ENCODE results near the gene ZNF292. TPM values are rescaled to one million over a fixed set of nuclear protein-coding genes. Genes with fewer than 3 reads are reported as not detected.

Gene ZNF292
- total RNA-seq, 1 experiment from 2014 or later: 34.1 TPM

- Histone ChIP-seq H3K4me1 (replicated peaks; ENCODE audit: insufficient read depth) (peaks cover 16% of the 10 kb centered on the region), H3K36me3 (ENCODE audit: low read depth) (no peaks in the 10 kb centered on the region), H4K20me1 (ENCODE audit: insufficient read depth) (peaks cover 79% of the 10 kb centered on the region), H3K79me2 (ENCODE audit: low read depth) (peaks cover 95% of the 10 kb centered on the region), H3K27ac (no peak overlapping the region), H3K9me3 (ENCODE audit: insufficient read depth, low read depth) (no peaks in the 10 kb centered on the region), H3F3A (ENCODE audit: insufficient read depth, low read depth) (no peaks in the 10 kb centered on the region), H3K9me2 (ENCODE audit: insufficient read depth) (no peaks in the 10 kb centered on the region), H2AFZ (no peak overlapping the region), H3K4me3 (no peak overlapping the region), H3K27me3 (ENCODE audit: insufficient read depth, low read depth) (no peaks in the 10 kb centered on the region), H3K4me2 (no peak overlapping the region)
- CTCF ChIA-PET: no interaction called here
- no TSS peak for BruUV-seq (replicated peaks)
- no peak for DNase-seq
- TF ChIP-seq EZH2 (IDR thresholded peaks at IDR 0.05; ENCODE audit: low read depth): no peak
- TF ChIP-seq, protein P1, sequence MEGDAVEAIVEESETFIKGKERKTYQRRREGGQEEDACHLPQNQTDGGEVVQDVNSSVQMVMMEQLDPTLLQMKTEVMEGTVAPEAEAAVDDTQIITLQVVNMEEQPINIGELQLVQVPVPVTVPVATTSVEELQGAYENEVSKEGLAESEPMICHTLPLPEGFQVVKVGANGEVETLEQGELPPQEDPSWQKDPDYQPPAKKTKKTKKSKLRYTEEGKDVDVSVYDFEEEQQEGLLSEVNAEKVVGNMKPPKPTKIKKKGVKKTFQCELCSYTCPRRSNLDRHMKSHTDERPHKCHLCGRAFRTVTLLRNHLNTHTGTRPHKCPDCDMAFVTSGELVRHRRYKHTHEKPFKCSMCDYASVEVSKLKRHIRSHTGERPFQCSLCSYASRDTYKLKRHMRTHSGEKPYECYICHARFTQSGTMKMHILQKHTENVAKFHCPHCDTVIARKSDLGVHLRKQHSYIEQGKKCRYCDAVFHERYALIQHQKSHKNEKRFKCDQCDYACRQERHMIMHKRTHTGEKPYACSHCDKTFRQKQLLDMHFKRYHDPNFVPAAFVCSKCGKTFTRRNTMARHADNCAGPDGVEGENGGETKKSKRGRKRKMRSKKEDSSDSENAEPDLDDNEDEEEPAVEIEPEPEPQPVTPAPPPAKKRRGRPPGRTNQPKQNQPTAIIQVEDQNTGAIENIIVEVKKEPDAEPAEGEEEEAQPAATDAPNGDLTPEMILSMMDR (conservative IDR thresholded peaks at IDR 0.05): no peak
- intact Hi-C loops (cut with micrococcal nuclease; ENCODE audit: unreplicated experiment): no loop called here
- POLR2A ChIA-PET (ENCODE audit: unreplicated experiment): no interaction called here
Measured at GRCh38 chr6:87164004-87164403, 8.6 kb downstream of the ZNF292 start.

GRCh38 chr6:87164506-87164905, 9.1 kb downstream of the ZNF292 start:
- Histone ChIP-seq H2AFZ (no peak overlapping the region), H3K4me3 (no peak overlapping the region), H3K9me2 (ENCODE audit: insufficient read depth) (no peaks in the 10 kb centered on the region), H3K4me1 (replicated peaks; ENCODE audit: insufficient read depth) (peaks cover 16% of the 10 kb centered on the region), H3K27me3 (ENCODE audit: insufficient read depth, low read depth) (no peaks in the 10 kb centered on the region), H3K36me3 (ENCODE audit: low read depth) (no peaks in the 10 kb centered on the region), H3K9me3 (ENCODE audit: insufficient read depth, low read depth) (no peaks in the 10 kb centered on the region), H4K20me1 (ENCODE audit: insufficient read depth) (peaks cover 79% of the 10 kb centered on the region), H3K27ac (no peak overlapping the region), H3K4me2 (no peak overlapping the region), H3K79me2 (ENCODE audit: low read depth) (peaks cover 98% of the 10 kb centered on the region), H3F3A (ENCODE audit: insufficient read depth, low read depth) (no peaks in the 10 kb centered on the region)
- no peak for DNase-seq
- no TSS peak for BruUV-seq (replicated peaks)
- ChIA-PET CTCF (no interaction called here), POLR2A (ENCODE audit: unreplicated experiment) (no interaction called here)
- intact Hi-C loops (cut with micrococcal nuclease; ENCODE audit: unreplicated experiment): no loop called here
- no peak for TF ChIP-seq EZH2 (IDR thresholded peaks at IDR 0.05; ENCODE audit: low read depth)
- TF ChIP-seq, protein P1 (conservative IDR thresholded peaks at IDR 0.05): no peak

DNA sequence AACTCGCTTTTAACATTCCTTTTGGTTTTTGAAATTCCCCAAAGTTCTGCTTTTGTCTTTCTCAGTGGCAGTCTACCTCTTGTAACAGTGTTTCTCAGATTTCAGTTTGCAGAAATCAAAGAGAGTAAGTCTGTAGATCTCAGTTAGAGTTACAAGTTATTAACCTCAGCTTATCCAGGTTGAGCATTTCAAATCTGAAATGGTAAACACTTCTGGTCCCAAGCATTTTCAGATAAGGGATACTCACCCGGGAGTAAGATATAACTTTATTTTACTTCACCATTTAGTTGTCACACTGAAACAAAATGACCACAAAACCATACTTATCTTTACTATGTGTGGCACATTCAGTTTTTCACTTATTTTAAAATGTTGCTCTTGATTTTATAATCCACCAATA, 9.8 kb downstream of the ZNF292 start:
- no TSS peak for BruUV-seq (replicated peaks)
- DNase-seq: no peak
- TF ChIP-seq EZH2 (IDR thresholded peaks at IDR 0.05; ENCODE audit: low read depth): no peak
- TF ChIP-seq, protein P1 (conservative IDR thresholded peaks at IDR 0.05): no peak
- Histone ChIP-seq H3K27me3 (ENCODE audit: insufficient read depth, low read depth) (no peaks in the 10 kb centered on the region), H4K20me1 (ENCODE audit: insufficient read depth) (peaks cover 78% of the 10 kb centered on the region), H3K9me3 (ENCODE audit: insufficient read depth, low read depth) (no peaks in the 10 kb centered on the region), H3K4me1 (replicated peaks; ENCODE audit: insufficient read depth) (peaks cover 16% of the 10 kb centered on the region), H3K79me2 (ENCODE audit: low read depth) (peaks cover 98% of the 10 kb centered on the region), H3K36me3 (ENCODE audit: low read depth) (no peaks in the 10 kb centered on the region), H3K4me2 (no peak overlapping the region), H3K9me2 (ENCODE audit: insufficient read depth) (no peaks in the 10 kb centered on the region), H3F3A (ENCODE audit: insufficient read depth, low read depth) (no peaks in the 10 kb centered on the region), H2AFZ (no peak overlapping the region), H3K27ac (no peak overlapping the region), H3K4me3 (no peak overlapping the region)
- intact Hi-C loops (cut with micrococcal nuclease; ENCODE audit: unreplicated experiment): no loop called here
- CTCF ChIA-PET: no interaction called here
- POLR2A ChIA-PET (ENCODE audit: unreplicated experiment): no interaction called here

Data from PC-9 (cell line).